ENCODE results near the gene RNF213. TPM values are rescaled to one million over a fixed set of nuclear protein-coding genes. Genes with fewer than 3 reads are reported as not detected.

The RNF213 gene
- total and polyA plus RNA-seq, 10 donors = 36.7 to 481 (median 337) TPM

- TF ChIP-seq POLR2AphosphoS5 (IDR thresholded peaks at IDR 0.05) = no peak
- intact Hi-C loops (cut with DNase I; ENCODE audit: low total_unique reads) = no loop called here
- H3K27me3 ChIP-seq (replicated peaks in 1 of 7) = peaks cover 0 to 18% (median 0%) of the 10 kb centered on the region in 7 donors
- H3K36me3 ChIP-seq = peaks cover 0 to 10% (median 0%) of the 10 kb centered on the region in 6 donors
- H3K27ac ChIP-seq = no peak overlapping the region
- H3K4me1 ChIP-seq = peaks cover 0 to 15% (median 2%) of the 10 kb centered on the region in 6 donors
- no peak for DNase-seq
- H3K9me3 ChIP-seq = no peaks in the 10 kb centered on the region
- no peak overlapping the region for H3K4me3 ChIP-seq
- WGBS, 5 donors = 84 to 89% (median 88%) methylated on average over 12 of the region's 12 CpGs
These were observed 181.6 kb downstream of the RNF213 start for GRCh38 chr17:80442323-80442659.

GRCh38 chr17:80442764-80443163, 182.1 kb downstream of the RNF213 start:
- H3K27me3 ChIP-seq (replicated peaks in 1 of 7) = peaks cover 0 to 18% (median 0%) of the 10 kb centered on the region in 7 donors
- TF ChIP-seq POLR2AphosphoS5 (IDR thresholded peaks at IDR 0.05) = no peak
- TF ChIP-seq CTCF (IDR thresholded peaks at IDR 0.05 in 8 of 11, conservative IDR thresholded peaks at IDR 0.05 in 3 of 11) = no peak
- TF ChIP-seq POLR2A (IDR thresholded peaks at IDR 0.05) = no peak
- H3K27ac ChIP-seq = no peak overlapping the region
- no peaks in the 10 kb centered on the region for H3K9me3 ChIP-seq
- no peak for DNase-seq
- H3K4me1 ChIP-seq = peaks cover 0 to 15% (median 2%) of the 10 kb centered on the region in 6 donors
- WGBS, 5 donors = 84 to 93% (median 89%) methylated on average over 3 to 4 of the region's 4 CpGs
- no peak overlapping the region for H3K4me3 ChIP-seq
- intact Hi-C loops (cut with DNase I; ENCODE audit: low total_unique reads) = no loop called here
- H3K36me3 ChIP-seq = peaks cover 0 to 6% (median 0%) of the 10 kb centered on the region in 6 donors

GRCh38 chr17:80443498-80443897, 182.8 kb downstream of the RNF213 start:
- Histone ChIP-seq H3K36me3 (peaks cover 0 to 6% (median 0%) of the 10 kb centered on the region in 6 donors), H3K9me3 (no peaks in the 10 kb centered on the region), H3K4me3 (no peak overlapping the region), H3K27me3 (replicated peaks in 1 of 7) (peaks cover 0 to 18% (median 0%) of the 10 kb centered on the region in 7 donors), H3K27ac (no peak overlapping the region), H3K4me1 (peaks cover 0 to 15% (median 2%) of the 10 kb centered on the region in 6 donors)
- 42 to 59% (median 56%) methylated on average over 10 to 12 of the region's 12 CpGs for WGBS, 5 donors
- intact Hi-C loops (cut with DNase I; ENCODE audit: low total_unique reads) = no loop called here
- DNase-seq = no peak
- TF ChIP-seq POLR2A (IDR thresholded peaks at IDR 0.05) (no peak), CTCF (IDR thresholded peaks at IDR 0.05 in 8 of 11, conservative IDR thresholded peaks at IDR 0.05 in 3 of 11) (no peak), POLR2AphosphoS5 (IDR thresholded peaks at IDR 0.05) (no peak)

GRCh38 chr17:80443916-80444643, 183.4 kb downstream of the RNF213 start:
- DNase-seq = no peak
- Histone ChIP-seq H3K27me3 (replicated peaks in 1 of 7) (peaks cover 0 to 18% (median 0%) of the 10 kb centered on the region in 7 donors), H3K9me3 (no peaks in the 10 kb centered on the region), H3K4me1 (peaks cover 0 to 15% (median 2%) of the 10 kb centered on the region in 6 donors), H3K4me3 (no peak overlapping the region), H3K27ac (no peak overlapping the region), H3K36me3 (peaks cover 0 to 6% (median 0%) of the 10 kb centered on the region in 6 donors)
- TF ChIP-seq POLR2AphosphoS5 (IDR thresholded peaks at IDR 0.05) = no peak
- no peak for TF ChIP-seq CTCF (IDR thresholded peaks at IDR 0.05 in 8 of 11, conservative IDR thresholded peaks at IDR 0.05 in 3 of 11)
- no peak for TF ChIP-seq POLR2A (IDR thresholded peaks at IDR 0.05)
- WGBS, 5 donors = 35 to 57% (median 52%) methylated on average over 18 to 31 of the region's 31 CpGs
- intact Hi-C loops (cut with DNase I; ENCODE audit: low total_unique reads) = no loop called here
